Erythroblast (primary cell): ENCODE measurements around the gene DNM2.

Experiments used
- DNase-seq, 2 experiments: peaks; one replicate each; lab custom pipeline; 2025; lab: John Stamatoyannopoulos, UW
- GATA1 ChIP-seq: IDR thresholded peaks from 2 replicates; pipeline ENCODE4 v1.6.1; 2011; ENCODE audit warnings: low read depth, mild to moderate bottlenecking, control low read depth, low read length, moderate library complexity
- POLR2A ChIP-seq: IDR thresholded peaks from 2 replicates; pipeline ENCODE4 v1.6.1; 2011; ENCODE audit warnings: mild to moderate bottlenecking, low read length

The DNM2 gene

DNA sequence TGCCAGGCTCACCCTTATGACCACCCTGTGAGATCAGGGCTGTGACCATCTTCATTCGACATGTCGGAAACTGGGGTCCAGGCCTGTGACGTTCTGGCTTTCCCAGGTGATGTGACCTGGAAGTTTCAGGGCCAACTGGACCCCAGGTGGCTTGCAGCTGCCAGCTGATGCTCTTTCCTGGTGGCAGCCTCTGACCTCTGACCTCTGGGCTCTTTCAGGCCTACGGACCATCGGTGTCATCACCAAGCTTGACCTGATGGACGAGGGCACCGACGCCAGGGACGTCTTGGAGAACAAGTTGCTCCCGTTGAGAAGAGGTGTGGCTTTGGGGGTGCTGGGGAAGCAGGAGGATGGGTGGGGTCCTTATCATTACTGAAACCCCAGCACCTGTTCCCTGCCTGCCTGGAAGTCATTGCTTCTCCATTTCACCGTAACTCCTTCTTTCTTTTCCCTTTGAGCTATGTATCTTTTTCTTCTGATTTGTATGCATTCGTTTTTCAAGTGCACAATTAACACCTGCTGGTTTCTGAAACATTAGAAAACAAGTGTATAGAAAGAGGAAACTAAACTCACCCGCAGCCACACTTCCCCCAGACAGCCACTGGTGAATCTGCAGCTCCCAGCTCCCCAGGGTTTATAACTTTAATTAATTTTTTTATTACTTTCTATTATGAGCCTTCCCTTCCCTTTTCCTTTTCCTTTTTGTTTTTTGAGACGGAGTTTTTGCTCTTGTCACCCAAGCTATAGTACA, 59.2 kb downstream of the DNM2 start:
- DNase-seq: no peak
- TF ChIP-seq GATA1 (no peak), POLR2A (no peak)

DNA sequence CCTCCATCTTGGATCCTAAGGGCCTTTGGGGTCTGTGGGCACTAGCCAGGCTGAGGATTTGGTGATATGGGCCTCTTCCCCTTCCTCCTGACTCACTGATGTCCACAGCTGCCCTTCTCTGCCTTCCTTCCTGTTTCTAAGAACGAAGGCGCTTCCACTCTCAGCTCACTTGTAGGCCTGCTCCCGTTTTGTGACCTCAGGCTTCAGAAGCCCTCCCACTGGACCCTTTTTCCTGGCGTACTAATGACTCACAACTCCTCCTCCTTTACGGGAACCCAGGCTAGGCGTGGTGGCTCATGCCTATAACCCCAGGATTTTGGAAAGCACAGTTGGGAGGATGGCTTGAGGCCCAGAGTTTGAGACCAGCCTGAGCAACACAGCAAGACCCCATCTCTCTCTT, 62.5 kb downstream of the DNM2 start:
- DNase-seq: no peak
- no peak for TF ChIP-seq POLR2A
- TF ChIP-seq GATA1: no peak

DNA sequence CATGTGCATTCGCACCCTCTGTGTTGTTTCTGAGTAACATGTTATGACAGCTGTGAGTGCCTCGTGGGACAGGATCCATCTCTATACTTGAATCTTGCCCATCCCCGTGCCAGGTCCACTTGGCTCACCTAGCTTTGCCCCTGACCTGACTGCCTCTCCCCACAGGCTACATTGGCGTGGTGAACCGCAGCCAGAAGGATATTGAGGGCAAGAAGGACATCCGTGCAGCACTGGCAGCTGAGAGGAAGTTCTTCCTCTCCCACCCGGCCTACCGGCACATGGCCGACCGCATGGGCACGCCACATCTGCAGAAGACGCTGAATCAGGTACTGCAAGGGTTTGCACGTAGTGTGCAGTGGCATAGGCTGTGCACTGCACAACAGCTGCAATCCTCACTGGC, 64.9 kb downstream of the DNM2 start:
- TF ChIP-seq POLR2A (no peak), GATA1 (no peak)
- no peak for DNase-seq

DNA sequence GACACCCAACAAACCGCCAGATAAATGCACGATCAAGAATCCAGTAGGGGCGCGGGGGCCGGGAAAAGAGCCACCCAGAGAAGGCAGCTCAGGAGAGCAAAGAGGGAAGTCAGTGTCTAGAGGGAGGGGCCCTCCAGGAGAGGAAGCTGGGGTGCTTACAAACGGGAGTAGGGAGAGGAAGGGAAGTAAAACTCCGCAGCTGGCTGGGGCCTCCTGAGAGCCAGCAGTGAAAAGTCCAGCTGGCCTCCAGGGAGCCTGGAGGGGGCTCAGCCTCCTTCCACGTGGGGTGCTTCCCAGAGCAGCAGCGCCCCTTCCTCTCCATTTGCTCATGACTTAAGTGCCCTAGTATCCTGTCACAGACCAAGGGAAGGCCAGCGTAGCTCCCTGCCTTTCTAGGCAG, 66.4 kb downstream of the DNM2 start:
- TF ChIP-seq POLR2A (no peak), GATA1 (no peak)
- no peak for DNase-seq

DNA sequence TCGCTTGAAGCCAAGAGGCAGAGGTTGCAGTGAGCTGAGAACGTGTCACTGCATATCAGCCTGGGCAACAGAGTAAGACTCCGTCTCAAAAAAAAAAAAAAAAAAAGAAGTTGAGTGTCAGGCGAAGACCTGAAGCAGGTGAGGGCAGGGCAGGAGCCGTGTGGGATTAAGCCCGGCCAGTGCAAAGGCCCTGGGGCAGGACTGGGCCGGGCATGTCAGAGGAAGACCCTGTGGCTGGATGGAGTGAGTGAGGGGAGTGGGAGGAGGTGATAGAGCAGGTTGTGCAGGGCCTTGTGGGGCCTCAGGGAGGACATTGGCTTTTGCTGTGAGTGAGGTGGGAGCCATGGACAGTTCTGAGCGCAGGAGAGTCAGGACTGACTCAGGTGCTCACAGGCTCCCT, 70.3 kb downstream of the DNM2 start:
- DNase-seq: no peak

DNA sequence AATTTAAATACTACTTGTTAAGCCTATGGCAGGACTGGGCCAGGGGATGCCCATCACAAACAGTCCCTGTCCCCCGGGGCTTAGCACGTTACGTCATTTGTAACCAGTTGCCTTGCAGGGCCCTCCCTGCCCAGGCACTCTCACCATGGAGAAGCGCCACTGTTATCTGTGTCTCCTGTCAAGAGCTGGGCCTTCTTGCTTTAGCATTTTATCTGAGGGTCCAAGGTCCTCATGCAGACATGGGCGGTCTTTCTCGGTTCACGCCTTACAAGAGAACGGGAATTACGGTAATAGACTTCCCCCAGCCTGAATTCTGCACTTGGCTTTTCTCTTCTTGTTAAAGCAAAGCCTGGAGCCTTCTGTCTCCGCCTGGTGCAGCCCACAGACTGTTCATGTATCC, 72.0 kb downstream of the DNM2 start:
- no peak for DNase-seq
- no peak for TF ChIP-seq POLR2A

More for the DNA sequence above, 70.3 kb downstream of the DNM2 start:
- TF ChIP-seq GATA1 (no peak), POLR2A (no peak)

DNA sequence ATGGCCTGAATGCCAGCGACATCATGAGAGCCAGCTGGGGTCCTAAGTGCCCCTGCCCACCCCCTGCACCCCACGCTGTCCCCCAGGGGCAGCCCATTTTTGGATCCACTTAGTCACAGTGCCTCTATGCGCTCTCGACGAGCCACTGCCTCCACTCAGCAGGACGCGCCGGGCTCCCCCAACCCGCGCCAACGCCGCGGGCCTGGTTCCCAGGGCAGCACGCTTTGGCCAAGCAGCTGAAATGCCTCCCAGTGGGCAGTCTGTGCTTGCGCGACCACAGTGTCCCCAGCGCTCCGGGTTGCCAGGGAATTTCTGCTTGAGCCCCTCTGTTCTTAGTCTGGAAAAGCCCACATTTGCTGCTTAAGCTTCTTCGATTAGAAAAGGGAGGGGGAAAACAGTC, 78.8 kb downstream of the DNM2 start:
- TF ChIP-seq POLR2A (no peak), GATA1 (no peak)
- no peak for DNase-seq

DNA sequence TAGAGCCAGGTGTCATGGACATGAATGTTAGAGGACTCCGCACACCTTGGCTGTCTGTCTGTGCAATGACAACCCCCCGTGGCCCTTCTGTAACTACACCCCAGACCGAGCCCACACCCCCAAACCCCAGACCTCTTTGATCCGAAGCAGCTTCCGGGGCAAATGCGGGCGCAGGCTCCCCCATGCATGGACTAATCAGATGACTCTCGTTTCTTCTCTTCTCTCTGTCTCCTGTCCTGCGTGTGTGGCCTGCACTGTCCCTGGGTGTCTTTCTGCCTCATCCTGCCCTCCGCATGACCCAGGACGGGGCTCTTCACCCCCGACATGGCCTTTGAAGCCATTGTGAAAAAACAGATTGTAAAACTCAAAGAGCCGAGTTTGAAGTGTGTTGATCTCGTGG, 79.2 kb downstream of the DNM2 start:
- DNase-seq: no peak
- TF ChIP-seq POLR2A (no peak), GATA1 (no peak)

DNA sequence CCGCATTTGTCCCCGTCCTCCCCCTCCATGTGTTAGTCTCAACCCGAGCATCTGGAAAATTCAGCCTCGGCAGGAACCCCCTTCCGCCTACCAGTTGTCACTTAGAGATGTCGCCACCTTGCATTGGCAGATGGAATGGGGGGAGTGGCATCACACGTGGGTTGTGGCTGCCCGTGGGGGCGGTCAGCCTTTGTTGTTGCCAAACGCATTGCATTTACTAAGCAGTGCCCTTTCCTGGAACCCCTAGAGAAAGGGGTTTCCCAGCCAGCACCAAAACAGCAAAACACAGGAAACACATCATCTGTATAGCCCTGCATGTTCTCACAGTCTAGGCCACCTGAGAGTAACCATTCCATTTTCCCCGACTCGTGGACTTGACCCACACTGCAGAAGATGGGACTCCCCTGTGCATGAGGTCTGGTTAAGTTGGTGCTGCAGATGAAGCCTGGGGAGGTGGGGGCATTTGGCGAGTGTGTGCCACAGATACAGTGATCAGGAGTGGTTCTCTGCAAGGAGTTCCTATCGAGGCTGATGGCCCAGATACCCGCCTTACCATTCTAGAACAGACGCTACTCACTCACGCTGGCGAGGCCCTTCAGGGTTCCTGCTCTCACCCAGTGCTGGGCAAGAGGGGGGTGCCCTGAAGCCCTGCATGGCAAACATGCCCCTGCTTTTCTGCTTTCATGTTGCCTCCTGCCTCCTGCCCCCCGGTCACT, 79.8 kb downstream of the DNM2 start:
- no peak for DNase-seq
- TF ChIP-seq POLR2A (no peak), GATA1 (no peak)

DNA sequence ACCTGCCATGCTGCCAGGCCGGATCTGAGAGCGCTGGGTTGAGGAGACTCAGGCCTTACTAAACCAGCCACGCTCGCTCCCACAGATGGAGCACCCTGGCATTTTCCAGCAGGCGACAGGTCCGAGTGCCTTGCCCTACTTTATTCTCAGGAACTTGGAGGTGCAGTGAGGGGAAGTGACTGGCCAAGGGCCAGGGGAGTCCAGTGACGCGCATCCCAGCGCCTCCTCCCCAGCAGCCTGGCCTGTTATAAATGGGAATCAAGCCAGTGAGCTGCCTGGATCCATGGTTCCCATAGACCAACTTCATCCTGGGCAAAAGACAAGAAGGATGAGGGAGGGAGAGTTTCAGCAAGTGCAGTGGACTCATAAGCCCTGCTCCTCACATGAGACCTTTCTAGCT, 82.6 kb downstream of the DNM2 start:
- TF ChIP-seq POLR2A (no peak), GATA1 (no peak)
- DNase-seq: no peak

DNA sequence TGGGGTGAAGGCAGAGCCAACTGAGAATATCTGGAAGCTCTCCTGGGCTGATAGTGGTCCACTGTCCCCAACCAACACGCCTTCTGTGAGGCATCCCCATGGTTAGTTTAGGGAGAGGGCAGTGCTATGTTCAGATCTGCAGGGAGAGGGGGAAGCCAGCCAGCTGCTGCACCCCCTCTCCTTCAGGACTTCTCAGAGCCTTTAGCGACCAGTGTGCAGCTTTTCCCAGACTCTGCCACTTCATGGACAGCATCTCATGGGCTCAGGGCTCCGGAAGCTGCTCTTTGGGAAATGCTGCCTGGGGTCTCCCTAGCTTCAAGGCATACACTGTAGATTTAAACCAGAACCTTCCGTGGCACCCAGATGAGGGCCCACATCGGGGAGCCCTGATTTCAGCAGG, 84.6 kb downstream of the DNM2 start:
- no peak for DNase-seq

DNA sequence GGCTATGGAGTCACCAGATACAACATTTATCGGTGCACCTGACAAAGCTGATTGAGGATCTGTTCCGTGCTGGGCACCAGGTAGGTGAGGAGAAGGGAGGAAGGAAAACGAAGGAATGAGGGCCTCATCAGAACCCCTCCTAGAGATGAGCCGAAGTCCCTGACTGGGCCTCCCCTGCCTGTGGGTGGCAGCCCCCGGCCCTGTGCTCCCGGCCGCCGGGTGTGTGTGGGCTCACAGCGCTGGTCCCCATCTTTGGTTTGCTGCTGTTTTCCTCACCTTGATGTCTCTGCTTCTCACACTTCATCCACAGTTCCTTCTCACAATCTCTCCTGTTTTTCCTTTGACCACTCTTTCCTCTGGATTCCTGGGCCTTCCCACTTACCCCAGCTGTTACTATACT, 85.4 kb downstream of the DNM2 start:
- no peak for DNase-seq
- TF ChIP-seq GATA1 (no peak), POLR2A (no peak)

More for the DNA sequence above, 84.6 kb downstream of the DNM2 start:
- TF ChIP-seq POLR2A (no peak), GATA1 (no peak)

DNA sequence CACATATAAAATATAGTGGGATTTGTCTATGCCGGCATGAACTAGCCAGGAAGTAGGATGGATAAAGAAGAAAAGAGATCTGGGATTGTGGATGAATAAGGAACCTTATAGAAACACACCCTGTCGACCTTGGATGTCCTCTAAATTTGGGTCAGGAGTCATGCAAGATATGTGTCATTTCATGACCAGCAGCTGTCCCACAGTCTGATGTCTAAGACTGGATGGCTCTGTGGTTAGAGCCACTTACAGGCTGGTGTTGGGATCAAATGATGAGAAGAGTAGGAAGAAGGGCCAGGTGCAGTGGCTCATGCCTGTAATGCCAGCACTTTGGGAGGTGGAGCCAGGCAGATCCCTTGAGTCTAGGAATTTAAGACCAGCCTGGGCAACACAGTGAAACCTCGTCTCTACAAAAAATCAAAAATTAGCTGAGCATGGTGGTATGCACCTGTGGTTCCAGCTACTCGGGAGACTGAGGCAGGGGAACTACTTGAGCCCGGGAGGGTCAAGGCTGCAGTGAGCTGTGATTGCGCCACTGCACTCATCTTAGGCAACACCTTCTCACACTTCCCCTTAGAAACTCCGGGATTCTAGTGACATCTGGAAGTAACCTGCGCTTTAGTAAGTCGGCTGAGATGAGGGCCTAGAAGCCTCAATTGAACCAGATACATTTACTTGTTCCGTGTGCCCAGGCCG, 87.3 kb downstream of the DNM2 start:
- DNase-seq: no peak
- TF ChIP-seq GATA1 (no peak), POLR2A (no peak)

DNA sequence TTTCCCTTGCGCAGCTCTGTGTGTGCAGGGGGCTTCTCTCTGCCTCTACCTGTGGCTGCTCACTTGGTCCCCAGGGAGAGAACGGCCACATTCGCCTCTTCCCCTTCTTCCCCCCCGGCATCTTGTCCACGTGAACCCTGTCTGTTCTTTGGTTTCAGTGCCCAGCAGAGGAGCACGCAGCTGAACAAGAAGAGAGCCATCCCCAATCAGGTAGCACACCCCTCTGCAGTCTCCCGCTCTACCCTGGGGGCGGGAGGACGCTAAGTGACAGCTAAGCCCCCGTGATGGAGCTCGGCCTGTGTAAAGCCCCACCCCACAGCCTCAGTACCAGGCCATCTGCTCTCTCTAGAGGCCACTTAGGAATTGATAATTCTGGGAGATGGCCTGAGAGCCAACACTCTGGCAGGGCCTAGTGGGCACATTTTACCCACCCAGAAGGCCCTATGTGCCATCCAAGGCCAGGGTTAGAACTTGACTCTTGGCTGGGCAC, 87.9 kb downstream of the DNM2 start:
- no peak for TF ChIP-seq GATA1
- no peak for TF ChIP-seq POLR2A
- no peak for DNase-seq
